ENCODE measurements around the gene MAGI1.
A peak's percentile ranks its signal among the peaks of the same experiment; 100 is the strongest.
"Not testable (repeated sequence)": the region's sequence is repeated elsewhere in the genome, so short reads cannot be mapped to it uniquely, and the experiment has no call there.

Gene MAGI1

GRCh38 chr3:66038726-66039589 lies at the start of gene MAGI1:
Gene MAGI1, minus strand, starts transcription at chr3:66038918. Its CDS starts 610 bp downstream, at chr3:66038308.
- peak; percentile 94 for DNase-seq

GRCh38 chr3:66083784-66084213 lies 45.1 kb upstream of the MAGI1 start:
- no peak for DNase-seq

- DNase-seq: no peak
Measured at GRCh38 chr3:66083096-66083678, 44.5 kb upstream of the MAGI1 start.

- DNase-seq: no peak
Measured at GRCh38 chr3:66082679-66083078, 44.0 kb upstream of the MAGI1 start.

GRCh38 chr3:66080167-66080566 lies 41.4 kb upstream of the MAGI1 start:
- no peak for DNase-seq

GRCh38 chr3:66077973-66078372 lies 39.3 kb upstream of the MAGI1 start:
- no peak for DNase-seq

- DNase-seq: no peak
Measured at GRCh38 chr3:66076861-66077470, 38.2 kb upstream of the MAGI1 start.

GRCh38 chr3:66075281-66075680 lies 36.6 kb upstream of the MAGI1 start:
- no peak for DNase-seq

- DNase-seq: no peak
Measured at GRCh38 chr3:66073464-66074141, 34.9 kb upstream of the MAGI1 start.

- no peak for DNase-seq
Measured at GRCh38 chr3:66068255-66068654, 29.5 kb upstream of the MAGI1 start.

GRCh38 chr3:66066963-66067617 lies 28.4 kb upstream of the MAGI1 start:
- DNase-seq: no peak

- DNase-seq: no peak
Measured at GRCh38 chr3:66055289-66055688, 16.6 kb upstream of the MAGI1 start.

- no peak for DNase-seq
Measured at GRCh38 chr3:66053550-66054094, 14.9 kb upstream of the MAGI1 start.

- DNase-seq: no peak
Measured at GRCh38 chr3:66052721-66053549, 14.2 kb upstream of the MAGI1 start.

GRCh38 chr3:66050821-66051220 lies 12.1 kb upstream of the MAGI1 start:
- DNase-seq: no peak

- no peak for DNase-seq
Measured at GRCh38 chr3:66048051-66048395, 9.3 kb upstream of the MAGI1 start.

GRCh38 chr3:66047311-66048050 lies 8.8 kb upstream of the MAGI1 start:
- DNase-seq: peak; percentile 43

GRCh38 chr3:66046321-66046720 lies 7.6 kb upstream of the MAGI1 start:
- not testable (repeated sequence) for DNase-seq

- no peak for DNase-seq
Measured at GRCh38 chr3:66041828-66042227, 3.1 kb upstream of the MAGI1 start.

- DNase-seq: no peak
Measured at GRCh38 chr3:66041116-66041515, 2.4 kb upstream of the MAGI1 start.

GRCh38 chr3:66039590-66039887 lies 821 bp upstream of the MAGI1 start:
- no peak for DNase-seq
